ENCODE results near the gene SMIM27. TPM values are rescaled to one million over a fixed set of nuclear protein-coding genes. Genes with fewer than 3 reads are reported as not detected.

The SMIM27 gene
- total RNA-seq, 1 donor from 2014 or later: 15.9 TPM

DNA sequence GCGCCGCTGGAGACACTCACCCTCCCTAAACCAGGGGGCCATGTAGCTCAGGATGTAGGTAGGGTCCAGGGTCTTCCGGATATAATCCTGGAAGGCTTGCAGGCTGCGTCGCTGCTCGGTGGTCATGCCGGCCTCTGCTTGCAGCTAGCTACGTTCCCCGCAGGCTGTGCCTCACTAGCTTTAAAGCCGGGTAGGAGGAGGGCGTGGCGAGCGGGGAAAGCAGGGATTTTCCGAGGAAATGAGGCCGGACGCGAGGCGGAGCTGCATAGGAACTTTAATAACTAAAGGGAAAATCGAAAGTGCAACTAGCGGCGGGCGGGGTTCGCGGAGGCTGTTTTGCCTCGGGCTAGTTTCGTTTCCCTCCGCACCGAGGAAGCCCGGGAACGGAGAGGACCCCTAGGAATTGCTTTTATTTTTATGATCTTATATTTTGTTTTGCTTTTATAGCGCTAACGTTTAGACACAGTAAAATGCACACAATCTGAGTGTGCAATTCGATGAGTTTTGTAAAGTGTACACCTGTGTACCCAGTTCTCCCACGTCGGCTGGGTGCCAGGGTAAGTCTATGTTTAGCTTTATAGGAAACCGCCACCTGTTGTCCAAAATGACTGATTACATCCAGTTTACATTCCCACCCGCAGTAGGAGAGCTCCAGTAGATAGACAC, 26.0 kb upstream of the SMIM27 start, which contains the start of gene RIGI:
Gene RIGI (minus strand): TSS at position 156 of the 666 bp plus-strand sequence. CDS start 30 bp downstream, at position 126.
- peaks cover 55% of the 10 kb centered on the region for H3K4me1 Mint-ChIP-seq
- H3K36me3 Mint-ChIP-seq (ENCODE audit: low read depth): peaks cover 34% of the 10 kb centered on the region
- H3K9me3 Mint-ChIP-seq: peaks cover 4% of the 10 kb centered on the region
- TF ChIP-seq, protein P1, sequence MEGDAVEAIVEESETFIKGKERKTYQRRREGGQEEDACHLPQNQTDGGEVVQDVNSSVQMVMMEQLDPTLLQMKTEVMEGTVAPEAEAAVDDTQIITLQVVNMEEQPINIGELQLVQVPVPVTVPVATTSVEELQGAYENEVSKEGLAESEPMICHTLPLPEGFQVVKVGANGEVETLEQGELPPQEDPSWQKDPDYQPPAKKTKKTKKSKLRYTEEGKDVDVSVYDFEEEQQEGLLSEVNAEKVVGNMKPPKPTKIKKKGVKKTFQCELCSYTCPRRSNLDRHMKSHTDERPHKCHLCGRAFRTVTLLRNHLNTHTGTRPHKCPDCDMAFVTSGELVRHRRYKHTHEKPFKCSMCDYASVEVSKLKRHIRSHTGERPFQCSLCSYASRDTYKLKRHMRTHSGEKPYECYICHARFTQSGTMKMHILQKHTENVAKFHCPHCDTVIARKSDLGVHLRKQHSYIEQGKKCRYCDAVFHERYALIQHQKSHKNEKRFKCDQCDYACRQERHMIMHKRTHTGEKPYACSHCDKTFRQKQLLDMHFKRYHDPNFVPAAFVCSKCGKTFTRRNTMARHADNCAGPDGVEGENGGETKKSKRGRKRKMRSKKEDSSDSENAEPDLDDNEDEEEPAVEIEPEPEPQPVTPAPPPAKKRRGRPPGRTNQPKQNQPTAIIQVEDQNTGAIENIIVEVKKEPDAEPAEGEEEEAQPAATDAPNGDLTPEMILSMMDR (IDR thresholded peaks at IDR 0.05): no peak
- POLR2A ChIA-PET: interaction anchor here (0.6 to 3.0 kb wide), 6 partner anchors 25 to 499 kb away, joined by 3 to 40 read pairs (median 8); partner anchors contain the start of genes DNAJA1, NDUFB6, SMIM27 and TOPORS
- no peaks in the 10 kb centered on the region for H3K27me3 Mint-ChIP-seq
- peak within 1 kb of the TSS; percentile 94 for H3K27ac Mint-ChIP-seq
- H3K4me3 Mint-ChIP-seq: peak within 1 kb of the TSS; percentile 98
- CTCF ChIA-PET: interaction anchor here (0.7 to 2.9 kb wide), 6 partner anchors 19 to 147 kb away, joined by 3 to 34 read pairs (median 4); partner anchors contain the start of gene NDUFB6
- ATAC-seq (ENCODE audit: low read depth): peak; percentile 69
- DNase-seq: peak; percentile 59
- intact Hi-C loops (cut with micrococcal nuclease): loop anchor here (1.0 kb wide), 4 partner anchors 24 to 147 kb away; partner anchors contain the start of genes ACO1 and NDUFB6

DNA sequence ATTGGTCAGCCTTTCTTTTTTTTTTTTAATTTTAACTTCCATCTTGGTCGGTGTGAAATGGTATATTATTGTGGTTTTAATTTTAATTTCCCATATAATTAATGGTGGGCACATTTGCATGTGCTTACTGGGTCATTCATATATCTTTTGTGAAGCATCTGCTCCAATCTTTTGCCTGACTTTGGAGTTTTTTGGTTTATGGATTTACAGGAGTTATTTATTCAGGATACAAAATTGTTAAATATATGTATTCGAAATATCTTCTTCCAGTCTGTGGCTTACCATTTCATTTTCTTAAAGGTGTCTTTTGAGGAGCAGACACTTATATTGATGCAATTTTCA, 25.4 kb upstream of the SMIM27 start:
- Mint-ChIP-seq H3K4me3 (peak overlapping the region; percentile 98), H3K27me3 (no peaks in the 10 kb centered on the region), H3K9me3 (peaks cover 4% of the 10 kb centered on the region), H3K36me3 (ENCODE audit: low read depth) (peaks cover 34% of the 10 kb centered on the region), H3K27ac (peak overlapping the region; percentile 94), H3K4me1 (peaks cover 52% of the 10 kb centered on the region)
- DNase-seq (no peak), ATAC-seq (ENCODE audit: low read depth) (no peak)
- intact Hi-C loops (cut with micrococcal nuclease): loop anchor here (1.0 kb wide), 4 partner anchors 24 to 147 kb away; partner anchors contain the start of genes ACO1 and NDUFB6
- TF ChIP-seq, protein P1 (IDR thresholded peaks at IDR 0.05): no peak
- CTCF ChIA-PET: interaction anchor here (1.3 to 2.9 kb wide), 4 partner anchors 18 to 148 kb away, joined by 3 to 34 read pairs (median 6); no protein-coding TSS in a partner anchor
- POLR2A ChIA-PET: interaction anchor here (0.6 to 3.0 kb wide), 6 partner anchors 25 to 947 kb away, joined by 3 to 40 read pairs (median 8); partner anchors contain the start of genes DNAJA1, NDUFB6, NOL6 and SMIM27

DNA sequence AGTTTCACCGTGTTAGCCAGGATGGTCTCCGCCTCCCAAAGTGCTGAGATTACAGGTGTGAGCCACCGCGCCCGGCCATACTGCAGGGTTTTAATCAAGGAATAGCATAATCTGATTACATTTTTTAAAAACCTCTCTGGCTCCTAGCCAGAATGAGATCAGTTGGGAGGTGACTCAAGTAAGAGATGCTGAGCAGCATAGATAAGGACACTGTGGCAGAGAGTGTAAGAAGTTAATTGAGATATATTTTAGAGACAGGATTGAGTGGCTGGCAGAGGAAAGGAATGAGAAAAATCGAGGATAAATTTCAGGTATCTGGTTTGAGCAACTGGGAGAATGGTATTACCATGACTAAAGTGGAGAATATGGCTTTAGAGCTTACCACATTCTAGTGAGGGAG, 18.8 kb upstream of the SMIM27 start:
- Mint-ChIP-seq H3K4me1 (no peaks in the 10 kb centered on the region), H3K9me3 (no peaks in the 10 kb centered on the region), H3K27ac (no peak overlapping the region), H3K27me3 (no peaks in the 10 kb centered on the region), H3K36me3 (ENCODE audit: low read depth) (peaks cover 9% of the 10 kb centered on the region), H3K4me3 (no peak overlapping the region)
- intact Hi-C loops (cut with micrococcal nuclease): no loop called here
- TF ChIP-seq, protein P1 (IDR thresholded peaks at IDR 0.05): no peak
- ChIA-PET POLR2A (interaction anchor here (0.7 kb wide), 1 partner anchor 18 kb away, joined by 4 read pairs; no protein-coding TSS in a partner anchor), CTCF (no interaction called here)
- no peak for DNase-seq
- ATAC-seq (ENCODE audit: low read depth): no peak

DNA sequence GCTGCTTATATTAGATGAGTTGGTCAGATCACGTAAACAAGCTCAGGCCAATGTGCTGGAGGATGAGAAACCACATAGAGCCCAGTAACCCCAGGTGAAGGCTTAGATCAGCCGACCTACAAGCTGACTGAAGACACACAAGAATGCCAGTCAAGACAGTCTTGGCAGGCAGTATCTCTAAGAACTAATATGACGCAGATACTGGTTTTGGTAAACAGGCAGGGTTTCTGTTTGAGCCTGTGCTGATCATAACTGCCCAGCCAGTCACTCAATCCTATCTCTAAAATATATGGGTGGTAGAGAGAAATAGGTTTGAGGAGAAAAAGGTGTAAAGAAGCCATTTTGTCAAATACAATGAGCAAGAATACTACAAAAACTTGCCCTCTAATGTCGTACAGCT, 18.3 kb upstream of the SMIM27 start:
- intact Hi-C loops (cut with micrococcal nuclease): no loop called here
- Mint-ChIP-seq H3K4me1 (no peaks in the 10 kb centered on the region), H3K36me3 (ENCODE audit: low read depth) (peaks cover 9% of the 10 kb centered on the region), H3K9me3 (no peaks in the 10 kb centered on the region), H3K27ac (no peak overlapping the region), H3K4me3 (no peak overlapping the region), H3K27me3 (no peaks in the 10 kb centered on the region)
- CTCF ChIA-PET: no interaction called here
- TF ChIP-seq, protein P1 (IDR thresholded peaks at IDR 0.05): no peak
- ATAC-seq (ENCODE audit: low read depth) (no peak), DNase-seq (no peak)
- POLR2A ChIA-PET: no interaction called here

DNA sequence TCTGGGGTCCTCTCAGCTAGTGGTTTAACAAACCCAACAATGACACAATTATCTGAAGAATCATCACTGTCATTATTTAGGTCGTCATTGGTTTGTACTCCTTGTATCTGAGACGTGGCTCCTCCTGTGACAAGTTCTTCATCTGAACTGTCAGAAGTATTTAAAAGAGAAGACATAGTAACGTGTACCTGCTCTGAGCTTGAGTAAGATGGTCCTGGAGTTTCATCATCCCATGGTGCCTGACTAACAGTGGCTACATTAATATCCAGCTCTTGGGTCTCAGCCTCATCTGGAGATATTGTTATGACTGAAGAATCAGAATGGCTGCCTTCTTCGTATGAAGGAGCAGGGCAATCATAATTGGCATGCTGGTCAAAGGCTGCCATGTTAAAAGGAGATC, 9.1 kb upstream of the SMIM27 start:
- Mint-ChIP-seq H3K36me3 (ENCODE audit: low read depth) (peaks cover 40% of the 10 kb centered on the region), H3K4me3 (no peak overlapping the region), H3K27ac (no peak overlapping the region), H3K27me3 (no peaks in the 10 kb centered on the region), H3K4me1 (peaks cover 4% of the 10 kb centered on the region), H3K9me3 (no peaks in the 10 kb centered on the region)
- TF ChIP-seq, protein P1 (IDR thresholded peaks at IDR 0.05): no peak
- intact Hi-C loops (cut with micrococcal nuclease): no loop called here
- no peak for ATAC-seq (ENCODE audit: low read depth)
- CTCF ChIA-PET: no interaction called here
- POLR2A ChIA-PET: no interaction called here
- no peak for DNase-seq

Measured in activated B cell treated with CpG ODN at 0.5 μM for 24 hours (primary cell).